Measurements from ENCODE around the gene POGK.
"Not testable (repeated sequence)": the region's sequence is repeated elsewhere in the genome, so short reads cannot be mapped to it uniquely, and the experiment has no call there.

Gene POGK, protein sequence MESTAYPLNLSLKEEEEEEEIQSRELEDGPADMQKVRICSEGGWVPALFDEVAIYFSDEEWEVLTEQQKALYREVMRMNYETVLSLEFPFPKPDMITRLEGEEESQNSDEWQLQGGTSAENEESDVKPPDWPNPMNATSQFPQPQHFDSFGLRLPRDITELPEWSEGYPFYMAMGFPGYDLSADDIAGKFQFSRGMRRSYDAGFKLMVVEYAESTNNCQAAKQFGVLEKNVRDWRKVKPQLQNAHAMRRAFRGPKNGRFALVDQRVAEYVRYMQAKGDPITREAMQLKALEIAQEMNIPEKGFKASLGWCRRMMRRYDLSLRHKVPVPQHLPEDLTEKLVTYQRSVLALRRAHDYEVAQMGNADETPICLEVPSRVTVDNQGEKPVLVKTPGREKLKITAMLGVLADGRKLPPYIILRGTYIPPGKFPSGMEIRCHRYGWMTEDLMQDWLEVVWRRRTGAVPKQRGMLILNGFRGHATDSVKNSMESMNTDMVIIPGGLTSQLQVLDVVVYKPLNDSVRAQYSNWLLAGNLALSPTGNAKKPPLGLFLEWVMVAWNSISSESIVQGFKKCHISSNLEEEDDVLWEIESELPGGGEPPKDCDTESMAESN
- 196 to 224 reads per million in 2 experiments for total RNA-seq

DNA sequence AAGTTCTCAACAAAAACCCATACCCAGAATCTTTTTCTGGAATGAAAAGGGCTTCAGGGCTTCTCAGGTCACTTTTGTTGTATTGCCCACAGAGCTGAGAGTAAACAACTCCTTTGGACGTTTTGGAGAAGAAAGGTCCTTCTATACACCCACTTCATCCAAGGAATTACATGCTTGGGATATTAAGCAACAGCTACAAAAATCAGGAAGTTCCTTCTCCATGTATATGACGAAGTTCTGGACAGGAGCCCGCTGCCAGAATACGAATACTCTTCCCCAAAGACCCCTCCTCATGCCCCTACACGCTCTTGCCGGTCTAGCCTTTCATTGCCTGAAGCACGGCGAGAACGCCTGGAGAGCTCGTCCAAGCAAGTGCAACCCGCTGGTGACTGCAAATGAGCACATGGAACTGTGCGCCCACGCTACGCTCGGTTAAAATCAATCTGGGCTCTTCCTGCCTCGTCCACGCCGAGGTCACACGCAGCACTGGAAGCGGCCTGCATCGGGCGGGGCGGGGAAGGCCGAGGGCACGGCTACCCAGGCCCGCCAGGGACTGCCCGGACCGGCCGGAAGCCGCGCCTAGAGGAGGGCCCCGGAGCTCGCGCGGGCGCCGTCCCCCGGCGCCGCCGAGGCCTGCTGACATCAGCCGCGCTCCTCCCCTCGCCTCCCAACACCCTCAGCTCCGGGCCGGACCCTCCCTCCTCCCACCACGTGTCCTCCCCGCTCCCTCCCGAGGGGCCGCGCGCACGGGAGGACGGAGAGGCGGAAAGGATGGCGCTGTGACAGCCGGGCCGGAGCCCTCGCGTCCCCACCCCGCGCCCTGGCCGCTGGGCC is at the start of gene POGK:
Gene POGK, plus strand, starts transcription at position 710 of the 834 bp plus-strand sequence. CDS start 1,482 bp downstream, outside the sequence.
- peak; percentile 65 for DNase-seq (ENCODE audit: low read depth)

DNA sequence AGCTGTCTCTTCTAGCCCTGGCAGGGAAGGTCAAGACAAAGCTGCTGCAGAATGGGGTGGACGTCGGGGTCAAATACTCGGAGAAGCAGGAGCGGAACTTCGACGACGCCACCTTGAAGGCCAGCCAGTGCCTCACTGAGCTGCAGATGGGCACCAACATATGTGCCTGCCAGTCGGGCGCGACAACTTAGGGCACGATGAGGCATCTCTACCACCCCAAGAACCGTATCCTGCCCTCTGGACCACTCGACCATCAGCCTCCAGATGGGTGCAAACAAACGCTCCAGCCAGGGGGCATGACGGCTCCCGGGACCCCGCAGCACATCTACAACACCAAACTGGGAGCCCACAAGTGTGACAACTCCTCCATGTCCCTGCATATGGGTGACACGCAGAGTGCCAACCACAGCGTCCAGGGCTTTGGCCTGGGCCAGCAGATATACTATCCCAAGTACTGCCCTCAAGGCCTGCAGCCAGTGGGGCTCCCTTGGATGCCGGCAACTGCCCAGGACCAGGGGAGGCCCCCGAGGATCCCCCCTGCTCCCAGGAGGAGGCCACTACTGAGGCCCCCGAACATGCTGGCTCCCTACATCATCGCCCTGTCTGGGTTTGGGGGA is 42.5 kb upstream of the POGK start:
- DNase-seq (ENCODE audit: low read depth): no peak

DNA sequence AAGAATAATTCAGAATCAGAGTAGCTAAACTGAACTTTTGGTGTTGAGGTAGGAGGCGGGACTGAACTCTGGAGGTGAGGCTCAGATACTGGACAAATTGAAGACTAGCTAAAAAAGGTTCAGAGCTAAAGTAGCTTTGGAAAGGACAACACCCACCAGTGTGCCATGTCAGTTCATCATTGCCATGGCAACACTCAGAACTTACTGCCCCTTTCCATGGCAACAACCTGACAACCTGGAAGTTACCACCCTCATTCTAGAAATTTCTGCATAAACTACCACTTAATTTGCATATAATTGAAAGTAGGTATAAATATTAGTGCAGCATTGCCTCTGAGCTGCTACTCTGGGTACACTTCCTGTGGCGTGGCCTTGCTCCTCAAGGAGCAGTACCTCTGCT is 30.3 kb upstream of the POGK start:
- no peak for DNase-seq (ENCODE audit: low read depth)

DNA sequence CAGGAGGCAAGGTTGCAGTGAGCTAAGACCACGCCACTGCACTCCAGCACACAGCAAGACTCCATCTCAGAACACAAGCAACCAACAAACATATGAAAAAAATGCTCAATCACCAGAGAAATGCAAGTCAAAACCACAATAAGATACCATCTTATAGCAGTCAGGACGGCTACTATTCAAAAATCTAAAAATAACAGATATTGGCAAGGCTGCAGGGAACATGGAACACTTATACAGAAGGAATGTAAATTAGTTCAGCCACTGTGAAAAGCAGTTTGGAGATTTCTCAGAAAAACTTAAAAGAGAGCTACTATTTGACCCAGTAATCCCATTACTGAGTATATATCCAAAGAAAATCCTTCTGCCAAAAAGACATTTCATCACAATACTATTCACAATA is 27.6 kb upstream of the POGK start:
- no peak for DNase-seq (ENCODE audit: low read depth)

DNA sequence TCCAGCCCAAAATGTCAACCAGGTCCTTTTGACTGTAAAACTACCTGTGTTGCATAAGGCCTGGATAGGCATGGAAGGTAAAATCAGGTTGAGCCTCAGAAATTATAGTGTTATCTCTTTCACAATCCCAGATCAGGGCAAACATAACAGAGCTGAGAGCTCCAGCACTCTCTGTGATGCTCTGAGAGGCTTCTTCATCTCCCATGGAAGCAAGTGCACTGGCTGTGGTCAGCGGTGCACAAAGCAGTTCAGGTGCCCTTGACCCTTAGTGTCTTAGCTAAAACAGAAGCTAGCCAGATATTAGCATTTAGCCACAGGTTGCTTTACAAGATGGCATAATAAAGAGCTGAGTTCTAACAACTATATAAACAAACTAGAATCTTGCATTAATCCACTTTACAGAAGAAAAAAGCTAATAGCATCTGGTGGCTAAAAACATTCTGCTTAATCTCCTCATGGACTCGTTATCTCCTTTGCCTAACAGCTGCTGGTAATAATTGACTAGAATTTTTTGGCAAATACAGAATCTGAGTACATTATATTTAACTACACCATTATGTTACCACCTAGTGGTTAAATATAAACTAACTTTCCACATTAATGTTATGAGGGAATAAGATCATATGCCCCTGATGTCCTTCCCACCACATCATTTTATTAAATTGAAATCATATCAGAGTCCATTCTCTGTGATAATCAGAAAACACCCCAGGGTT is 25.6 kb upstream of the POGK start:
- no peak for DNase-seq (ENCODE audit: low read depth)

DNA sequence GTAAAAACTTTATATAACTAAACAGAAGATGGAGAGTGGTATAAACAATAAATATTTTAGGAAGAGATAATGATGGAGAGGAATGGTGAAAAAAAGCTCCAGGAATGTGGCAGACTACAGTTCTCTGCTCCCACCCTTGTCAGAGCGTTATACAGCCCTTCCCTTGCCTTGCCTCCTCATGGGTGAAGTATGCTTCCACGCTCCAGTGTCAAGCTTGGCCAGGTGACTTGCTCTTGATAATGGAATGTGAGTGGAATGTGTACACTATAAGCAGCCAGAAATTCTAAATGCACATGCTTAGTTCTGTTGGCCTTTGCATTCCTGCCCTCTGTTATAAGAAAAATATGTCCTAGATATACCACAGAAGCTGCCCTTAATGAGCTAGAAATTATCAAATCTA is 24.7 kb upstream of the POGK start:
- no peak for DNase-seq (ENCODE audit: low read depth)

DNA sequence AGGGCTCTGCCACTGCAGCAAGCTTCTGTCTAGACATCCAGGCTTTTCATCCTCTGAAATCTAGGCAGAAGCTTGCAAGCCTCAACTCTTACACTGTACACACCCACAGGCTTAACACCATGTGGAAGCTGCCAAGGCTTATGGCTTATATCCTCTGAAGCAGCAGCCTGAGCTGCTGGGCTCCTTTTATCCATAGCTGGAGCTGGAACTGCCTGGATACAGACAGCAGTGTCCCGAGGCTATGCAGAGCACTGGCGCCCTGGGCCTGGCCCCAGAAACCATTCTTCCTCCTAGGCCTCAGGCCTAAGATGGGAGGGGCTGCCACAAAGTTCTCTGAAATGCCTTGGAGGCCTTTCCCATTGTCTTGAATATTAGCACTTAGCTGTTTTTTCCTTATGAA is 19.3 kb upstream of the POGK start:
- DNase-seq (ENCODE audit: low read depth): no peak

DNA sequence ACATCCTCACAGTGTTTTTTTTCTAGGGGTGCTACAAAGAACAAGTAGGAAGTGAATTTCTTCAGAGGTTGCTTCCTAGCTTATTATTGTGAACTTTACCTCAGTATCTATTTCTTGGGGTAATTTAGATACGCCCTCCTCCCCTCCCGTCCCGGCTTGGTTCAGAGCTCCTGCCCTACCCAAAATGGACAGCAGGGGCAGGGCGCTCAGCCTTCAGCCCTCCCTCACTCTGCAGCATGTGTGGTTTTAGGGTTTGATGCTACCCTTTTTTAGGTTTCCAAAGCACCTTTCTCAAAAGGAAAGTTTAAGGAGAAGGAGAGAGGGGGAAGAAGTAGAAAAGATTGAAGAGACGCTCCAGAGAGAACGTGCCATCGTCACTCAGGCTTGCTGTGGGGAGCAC is 16.9 kb upstream of the POGK start:
- no peak for DNase-seq (ENCODE audit: low read depth)

DNA sequence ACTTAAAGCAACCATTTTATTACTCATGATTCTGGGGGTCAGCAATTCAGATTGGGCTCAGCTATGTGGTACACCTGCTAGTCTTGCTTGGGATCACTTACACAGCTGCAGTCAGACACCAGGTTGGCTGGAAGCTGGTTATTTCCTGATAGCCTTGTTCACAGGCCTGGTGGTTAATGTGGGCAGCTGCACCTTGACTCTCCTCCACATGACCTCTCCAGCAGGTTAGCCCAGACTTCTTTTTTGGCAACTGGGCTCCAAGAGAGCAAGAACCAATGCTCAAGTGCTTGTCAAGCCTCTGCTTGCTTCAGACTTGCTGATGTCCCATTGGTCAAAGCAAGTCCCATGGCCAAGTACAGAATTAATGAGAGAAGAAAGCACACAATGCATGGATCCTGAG is 11.8 kb upstream of the POGK start:
- no peak for DNase-seq (ENCODE audit: low read depth)

DNA sequence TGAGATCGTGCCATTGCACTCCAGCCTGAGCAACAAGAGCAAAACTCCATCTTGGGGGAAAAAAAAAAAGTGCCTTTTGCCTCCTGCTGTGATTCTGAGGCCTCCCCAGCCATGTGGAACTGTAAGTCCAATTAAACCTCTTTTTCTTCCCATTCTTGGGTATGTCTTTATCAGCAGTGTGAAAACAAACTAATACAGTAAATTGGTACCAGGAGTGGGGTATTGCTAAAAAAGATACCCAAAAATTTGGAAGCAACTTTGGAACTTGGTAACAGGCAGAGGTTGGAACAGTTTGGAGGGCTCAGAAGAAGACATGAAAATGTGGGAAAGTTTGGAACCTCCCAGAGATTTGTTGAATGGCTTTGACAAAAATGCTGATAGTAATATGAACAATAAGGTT is 9.5 kb upstream of the POGK start:
- not testable (repeated sequence) for DNase-seq (ENCODE audit: low read depth)

DNA sequence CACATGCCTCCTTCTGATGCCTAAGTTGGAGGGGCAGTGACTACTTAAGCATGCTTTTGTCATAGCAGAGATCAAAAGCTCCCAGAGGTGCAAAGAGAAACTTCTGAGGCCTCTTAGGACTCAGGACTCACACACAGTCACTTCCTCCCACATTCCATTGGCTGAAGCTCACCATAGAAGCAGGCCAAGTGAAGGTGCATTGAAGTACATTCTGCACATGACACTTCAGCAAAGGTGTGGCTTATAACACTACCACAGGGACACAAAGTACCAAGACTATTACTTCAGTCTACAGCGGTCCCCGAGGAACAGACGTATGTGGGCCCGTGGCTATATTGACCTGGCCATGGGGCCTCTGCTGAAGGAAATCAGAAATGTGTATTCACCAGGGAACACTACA is 2.5 kb upstream of the POGK start:
- no peak for DNase-seq (ENCODE audit: low read depth)

DNA sequence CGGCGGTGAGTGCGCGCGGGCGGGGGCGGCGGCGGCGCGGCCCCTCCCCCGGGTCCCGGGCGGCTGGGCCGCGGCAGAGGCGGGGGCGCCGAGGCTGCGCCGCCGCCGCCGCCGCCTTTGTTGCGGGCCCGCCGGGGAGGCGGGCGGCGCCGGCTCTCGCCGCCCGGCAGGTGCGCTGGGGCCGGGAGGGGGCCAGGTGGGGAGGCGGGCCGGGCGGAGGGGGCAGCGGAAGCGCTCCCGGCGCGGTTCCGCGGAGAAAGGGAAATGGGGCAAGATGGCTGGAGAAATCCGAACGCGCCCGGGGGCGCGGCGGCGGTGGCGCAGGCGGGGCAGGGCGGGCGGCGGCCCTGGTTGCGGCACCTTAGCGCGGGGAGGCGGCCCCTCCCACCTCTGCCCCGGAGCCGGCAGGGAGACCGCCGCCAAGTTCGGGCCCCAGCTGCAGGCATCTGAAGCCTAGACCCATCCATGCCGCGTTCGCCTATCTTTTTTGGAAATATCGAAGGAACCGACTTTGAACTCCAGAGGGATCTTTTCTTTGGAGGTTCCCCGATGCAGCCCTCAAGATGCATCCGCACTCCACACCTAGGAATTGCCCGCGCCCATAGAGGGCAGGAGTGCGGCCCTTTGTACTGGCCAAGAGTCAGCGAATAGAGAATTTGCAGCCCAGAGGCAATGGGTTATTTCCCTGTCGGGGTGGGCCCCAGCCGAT is 479 bp downstream of the POGK start:
- peak; percentile 48 for DNase-seq (ENCODE audit: low read depth)

DNA sequence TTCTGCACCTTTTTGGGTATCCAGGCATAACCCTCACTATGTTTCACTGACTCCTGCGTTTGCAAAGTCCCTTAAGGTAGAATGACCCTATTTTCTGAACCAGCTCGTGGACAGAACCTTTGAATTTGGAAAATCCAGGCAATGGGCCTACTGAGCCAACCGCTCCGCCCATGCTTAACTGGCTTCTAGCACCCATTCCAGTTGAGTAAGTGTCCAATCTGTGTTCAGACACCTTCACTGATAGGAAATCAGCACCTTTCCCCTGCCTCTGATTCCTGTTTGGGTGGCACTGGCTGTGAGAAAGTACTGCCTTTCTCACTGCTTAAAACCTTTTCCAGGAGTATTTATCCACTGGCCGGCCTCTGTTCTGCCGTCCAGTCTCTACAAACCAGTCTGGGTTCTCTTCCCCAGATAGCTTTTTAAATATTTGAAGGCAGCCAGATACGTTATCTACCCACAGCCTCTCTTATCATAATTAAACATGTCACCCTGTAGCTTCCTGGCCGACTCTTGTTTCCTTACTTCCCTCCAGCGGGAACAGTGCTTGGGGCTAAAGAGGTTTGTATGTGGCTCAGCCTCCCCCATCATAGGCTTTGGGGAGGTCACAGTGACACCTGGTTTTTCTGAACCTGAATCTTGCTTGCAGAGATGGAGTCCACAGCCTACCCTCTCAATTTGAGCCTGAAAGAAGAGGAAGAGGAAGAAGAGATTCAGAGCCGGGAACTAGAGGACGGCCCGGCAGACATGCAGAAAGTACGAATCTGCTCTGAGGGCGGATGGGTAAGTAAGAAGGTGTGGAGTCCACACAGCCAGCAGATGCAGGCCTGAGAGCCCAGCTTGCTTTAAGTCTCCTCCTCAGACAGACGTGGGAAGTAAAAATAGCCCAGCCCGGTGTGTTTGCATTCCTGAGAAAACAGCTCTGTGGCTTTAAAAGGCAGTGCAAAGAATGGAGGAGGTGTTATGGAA is 1.3 kb downstream of the POGK start:
- no peak for DNase-seq (ENCODE audit: low read depth)

DNA sequence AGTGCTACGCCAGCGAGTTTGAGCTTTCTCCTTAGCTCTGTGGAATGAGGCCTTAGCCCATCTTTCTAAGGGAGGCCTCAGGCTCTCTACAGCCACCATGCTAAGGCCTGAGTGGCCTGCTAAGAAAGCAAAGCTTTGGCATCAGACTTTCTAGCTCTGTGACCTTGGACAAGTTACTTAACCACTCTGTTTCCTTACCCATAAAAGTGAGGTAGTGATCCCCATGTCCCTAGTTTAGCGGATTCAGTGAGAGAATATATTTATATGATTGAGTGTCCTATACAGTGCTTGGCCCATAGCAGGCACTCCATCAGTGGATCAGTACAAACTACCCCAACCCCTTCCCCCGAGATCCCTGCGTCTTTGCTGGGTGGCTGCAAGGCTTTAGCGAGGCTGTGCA is 4.0 kb downstream of the POGK start:
- no peak for DNase-seq (ENCODE audit: low read depth)

DNA sequence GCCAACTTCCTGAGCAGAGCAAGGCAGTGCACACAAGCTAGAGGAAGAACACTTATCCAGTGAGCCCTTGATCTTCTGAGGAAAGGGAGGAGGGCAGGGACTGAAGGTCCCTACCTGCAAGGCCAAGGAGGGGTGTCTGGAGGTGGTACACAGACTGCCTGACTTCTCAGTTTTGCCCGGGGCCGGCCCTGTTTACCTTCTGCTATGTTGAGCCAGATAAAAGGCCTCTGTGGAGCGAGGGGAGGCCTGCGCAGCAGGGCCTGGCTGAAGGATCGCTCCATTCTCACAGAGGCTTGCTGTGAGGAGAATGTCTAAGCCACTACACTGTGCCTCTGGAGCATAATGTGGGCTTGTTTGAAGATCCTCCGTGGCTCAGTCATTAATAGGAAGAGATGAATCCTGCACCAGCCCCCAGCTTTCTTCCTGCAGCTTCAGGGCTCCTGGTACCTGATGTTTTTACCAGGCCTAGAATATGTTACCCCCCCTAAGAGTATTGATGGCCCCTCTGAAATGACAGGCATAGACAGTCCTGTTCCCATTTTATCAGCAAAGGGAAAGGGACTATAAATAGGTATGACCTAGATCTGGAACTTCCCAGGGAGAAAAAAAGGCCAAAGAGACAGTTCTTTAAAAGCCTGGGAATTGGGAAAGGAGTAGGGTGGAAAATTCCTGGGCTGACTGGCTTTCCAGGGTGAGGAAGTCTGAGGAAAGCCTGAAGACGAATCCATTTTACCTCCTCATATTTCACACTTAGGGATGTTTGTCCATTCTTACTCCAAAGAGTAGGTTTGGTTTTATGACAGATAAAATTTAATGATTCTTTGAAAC is 4.7 kb downstream of the POGK start:
- no peak for DNase-seq (ENCODE audit: low read depth)

DNA sequence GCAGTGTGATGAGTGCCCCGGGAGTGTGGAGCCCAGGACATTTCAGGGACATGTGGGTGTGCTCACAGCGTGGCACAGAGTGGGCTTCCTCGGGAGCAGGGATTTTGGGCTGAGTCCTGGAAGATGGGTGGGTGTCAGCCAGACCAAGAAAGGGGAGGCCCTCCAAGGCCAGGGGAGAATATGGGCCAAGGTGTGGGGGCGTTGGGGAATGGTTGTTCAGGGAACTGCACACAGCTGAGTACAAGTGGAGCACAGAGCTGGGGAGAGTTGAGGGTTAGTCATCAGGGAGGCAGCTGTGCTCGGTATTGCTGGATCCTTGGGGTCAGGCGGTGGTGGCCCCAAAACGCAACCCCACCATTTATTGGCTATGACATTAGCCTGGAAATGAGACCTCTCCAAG is 5.5 kb downstream of the POGK start:
- no peak for DNase-seq (ENCODE audit: low read depth)

DNA sequence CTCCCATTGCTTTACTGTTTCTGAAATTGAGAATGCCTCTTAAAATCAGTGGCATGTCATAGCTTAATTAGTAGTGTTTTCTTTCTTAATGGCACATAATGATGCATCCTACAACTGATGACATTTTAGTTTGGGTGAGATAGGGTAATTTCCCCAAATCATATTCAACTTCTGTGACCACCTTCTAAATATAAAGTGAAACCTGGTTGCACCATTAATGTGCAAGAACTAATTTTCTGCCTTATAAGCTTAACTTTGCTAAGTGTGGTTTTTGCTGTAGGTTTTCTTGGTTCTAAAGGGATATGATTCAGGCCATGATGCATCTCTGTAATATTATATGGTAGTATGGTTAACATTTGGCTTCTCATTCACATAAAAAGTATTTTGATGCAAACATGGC is 8.9 kb downstream of the POGK start:
- no peak for DNase-seq (ENCODE audit: low read depth)

DNA sequence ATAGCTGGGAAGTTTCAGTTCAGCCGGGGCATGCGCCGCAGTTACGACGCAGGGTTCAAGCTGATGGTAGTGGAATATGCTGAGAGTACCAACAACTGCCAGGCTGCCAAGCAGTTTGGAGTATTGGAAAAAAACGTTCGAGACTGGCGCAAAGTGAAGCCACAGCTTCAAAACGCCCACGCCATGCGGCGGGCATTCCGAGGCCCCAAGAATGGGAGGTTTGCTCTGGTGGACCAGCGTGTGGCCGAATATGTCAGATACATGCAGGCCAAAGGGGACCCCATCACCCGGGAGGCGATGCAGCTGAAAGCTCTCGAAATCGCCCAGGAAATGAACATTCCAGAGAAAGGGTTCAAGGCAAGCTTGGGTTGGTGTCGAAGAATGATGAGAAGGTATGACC is 9.9 kb downstream of the POGK start:
- no peak for DNase-seq (ENCODE audit: low read depth)

DNA sequence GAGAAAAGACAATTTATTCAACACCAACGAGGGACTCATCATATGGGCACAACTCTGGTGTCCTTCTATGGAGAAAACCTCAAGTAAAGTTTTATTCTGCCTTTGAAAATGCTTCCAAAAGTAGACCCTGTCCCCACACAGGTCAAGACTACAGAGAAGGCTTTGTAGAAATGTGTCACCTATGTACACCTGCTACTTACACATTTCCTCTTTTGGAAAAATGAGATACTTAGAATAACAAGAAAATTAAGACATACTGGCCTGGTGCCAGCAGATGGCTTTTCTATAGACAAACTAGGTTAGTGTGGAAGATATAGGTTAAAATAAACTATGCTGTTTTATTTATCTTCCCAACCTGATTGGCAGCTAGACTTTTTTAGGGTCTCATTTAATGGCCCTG is 13.6 kb downstream of the POGK start:
- no peak for DNase-seq (ENCODE audit: low read depth)
